ENCODE data around the gene RMND1.
"Not testable (repeated sequence)": the region's sequence is repeated elsewhere in the genome, so short reads cannot be mapped to it uniquely, and the experiment has no call there.

Gene RMND1

GRCh38 chr6:151382631-151383030, 69.3 kb downstream of the RMND1 start:
- DNase-seq, result not testable (repeated sequence)

GRCh38 chr6:151381722-151382121, 70.2 kb downstream of the RMND1 start:
- no peak for DNase-seq

GRCh38 chr6:151380848-151381205, 71.1 kb downstream of the RMND1 start:
- no peak for DNase-seq

- peak; percentile 46 for DNase-seq
Observed at GRCh38 chr6:151379933-151380847, 71.7 kb downstream of the RMND1 start.

- DNase-seq, result no peak
Observed at GRCh38 chr6:151377095-151377494, 74.8 kb downstream of the RMND1 start.

GRCh38 chr6:151376440-151376839, 75.5 kb downstream of the RMND1 start:
- no peak for DNase-seq

- DNase-seq, result no peak
Observed at GRCh38 chr6:151375833-151376232, 76.1 kb downstream of the RMND1 start.

GRCh38 chr6:151374036-151374683, 77.8 kb downstream of the RMND1 start:
- DNase-seq, result no peak

- no peak for DNase-seq
Observed at GRCh38 chr6:151372164-151372563, 79.8 kb downstream of the RMND1 start.

GRCh38 chr6:151370509-151371078, 81.3 kb downstream of the RMND1 start:
- DNase-seq, result no peak

- no peak for DNase-seq
Observed at GRCh38 chr6:151365233-151365632, 86.7 kb downstream of the RMND1 start.

- no peak for DNase-seq
Observed at GRCh38 chr6:151359486-151359885, 92.4 kb downstream of the RMND1 start.

- DNase-seq, result no peak
Observed at GRCh38 chr6:151358475-151358874, 93.5 kb downstream of the RMND1 start.

- no peak for DNase-seq
Observed at GRCh38 chr6:151357758-151358436, 94.0 kb downstream of the RMND1 start.

- not testable (repeated sequence) for DNase-seq
Observed at GRCh38 chr6:151356983-151357382, 94.9 kb downstream of the RMND1 start.

All from central memory CD4-positive, alpha-beta T cell (primary cell).